ENCODE data around the gene BRIP1. TPM values are rescaled to one million over a fixed set of nuclear protein-coding genes. Genes with fewer than 3 reads are reported as not detected.

The BRIP1 gene
- polyA plus RNA-seq, 1 of the 3 experiments (the other 2 are of a cell fraction), result 2.0 TPM

DNA sequence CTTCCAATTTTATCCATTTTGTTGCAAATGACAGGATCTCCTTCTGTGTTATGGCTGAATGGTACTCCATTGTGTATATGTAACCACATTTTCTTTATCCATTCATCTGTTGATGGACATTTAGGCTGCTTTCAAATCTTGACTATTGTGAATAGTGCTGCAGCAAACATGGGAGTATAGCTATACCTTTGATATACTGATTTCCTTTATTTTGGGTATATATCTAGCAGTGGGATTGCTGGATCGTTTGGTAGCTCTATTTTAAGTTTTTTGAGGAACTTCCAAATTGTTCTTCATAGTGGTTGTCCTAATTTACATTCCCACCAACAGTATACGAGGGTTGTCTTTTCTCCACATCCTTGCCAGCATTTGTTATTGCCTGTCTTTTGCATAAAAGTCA, 67.8 kb downstream of the BRIP1 start:
- H3K9me2 ChIP-seq, result no peaks in the 10 kb centered on the region
- POLR2A ChIA-PET, result no interaction called here
- H2AFZ ChIP-seq (ENCODE audit: low read depth), result no peak overlapping the region
- H3K4me1 ChIP-seq (ENCODE audit: control insufficient read depth in 1 of 2, insufficient read depth in 2 of 2, low read depth in 1 of 2, low read length in 1 of 2), result no peaks in the 10 kb centered on the region
- no peak overlapping the region for H3K27ac ChIP-seq (ENCODE audit: low read depth in 2 of 2, low read length in 1 of 2)
- no peak overlapping the region for H3K4me2 ChIP-seq
- 95% methylated on average over 2 of the region's 2 CpGs for WGBS (ENCODE audit: low lambda C conversion rate)
- H3K9ac ChIP-seq, result no peak overlapping the region
- H3K79me2 ChIP-seq (ENCODE audit: insufficient read depth), result no peaks in the 10 kb centered on the region; the same call in 1 of the 2 replicates
- H3K9me3 ChIP-seq, result no peaks in the 10 kb centered on the region
- TF ChIP-seq, protein P1, sequence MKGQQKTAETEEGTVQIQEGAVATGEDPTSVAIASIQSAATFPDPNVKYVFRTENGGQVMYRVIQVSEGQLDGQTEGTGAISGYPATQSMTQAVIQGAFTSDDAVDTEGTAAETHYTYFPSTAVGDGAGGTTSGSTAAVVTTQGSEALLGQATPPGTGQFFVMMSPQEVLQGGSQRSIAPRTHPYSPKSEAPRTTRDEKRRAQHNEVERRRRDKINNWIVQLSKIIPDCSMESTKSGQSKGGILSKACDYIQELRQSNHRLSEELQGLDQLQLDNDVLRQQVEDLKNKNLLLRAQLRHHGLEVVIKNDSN (IDR thresholded peaks at IDR 0.05; ENCODE audit: borderline replicate concordance, low read depth), result no peak
- TF ChIP-seq CHD2 (IDR thresholded peaks at IDR 0.05; ENCODE audit: low read length, partially characterized antibody) (no peak), RFX5 (IDR thresholded peaks at IDR 0.05; ENCODE audit: low read length) (no peak), GATA2 (CRISPR knock-in tag; IDR thresholded peaks at IDR 0.05) (no peak), POLR2AphosphoS5 (IDR thresholded peaks at IDR 0.05; ENCODE audit: low read depth, low read length) (no peak), FOSL2 (IDR thresholded peaks at IDR 0.05; ENCODE audit: borderline replicate concordance, low read depth) (no peak), SIN3A (IDR thresholded peaks at IDR 0.05; ENCODE audit: borderline replicate concordance, low read depth, low read length) (no peak), EP300 (IDR thresholded peaks at IDR 0.05; ENCODE audit: borderline replicate concordance in 1 of 2, low read depth in 1 of 2, low read length in 1 of 2) (no peak), ELF1 (IDR thresholded peaks at IDR 0.05) (no peak), NRF1 (IDR thresholded peaks at IDR 0.05; ENCODE audit: low read depth, low read length) (no peak), YY1 (IDR thresholded peaks at IDR 0.05; ENCODE audit: low read depth) (no peak)
- TF ChIP-seq, protein P2, sequence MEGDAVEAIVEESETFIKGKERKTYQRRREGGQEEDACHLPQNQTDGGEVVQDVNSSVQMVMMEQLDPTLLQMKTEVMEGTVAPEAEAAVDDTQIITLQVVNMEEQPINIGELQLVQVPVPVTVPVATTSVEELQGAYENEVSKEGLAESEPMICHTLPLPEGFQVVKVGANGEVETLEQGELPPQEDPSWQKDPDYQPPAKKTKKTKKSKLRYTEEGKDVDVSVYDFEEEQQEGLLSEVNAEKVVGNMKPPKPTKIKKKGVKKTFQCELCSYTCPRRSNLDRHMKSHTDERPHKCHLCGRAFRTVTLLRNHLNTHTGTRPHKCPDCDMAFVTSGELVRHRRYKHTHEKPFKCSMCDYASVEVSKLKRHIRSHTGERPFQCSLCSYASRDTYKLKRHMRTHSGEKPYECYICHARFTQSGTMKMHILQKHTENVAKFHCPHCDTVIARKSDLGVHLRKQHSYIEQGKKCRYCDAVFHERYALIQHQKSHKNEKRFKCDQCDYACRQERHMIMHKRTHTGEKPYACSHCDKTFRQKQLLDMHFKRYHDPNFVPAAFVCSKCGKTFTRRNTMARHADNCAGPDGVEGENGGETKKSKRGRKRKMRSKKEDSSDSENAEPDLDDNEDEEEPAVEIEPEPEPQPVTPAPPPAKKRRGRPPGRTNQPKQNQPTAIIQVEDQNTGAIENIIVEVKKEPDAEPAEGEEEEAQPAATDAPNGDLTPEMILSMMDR (IDR thresholded peaks at IDR 0.05), result no peak
- H3K4me3 ChIP-seq (ENCODE audit: low read depth in 2 of 2, low read length in 1 of 2), result no peak overlapping the region
- no peak for DNase-seq
- CTCF ChIA-PET, result interaction anchor here (1.0 to 1.5 kb wide), 2 partner anchors 38 to 41 kb away, joined by 3 read pairs; no protein-coding TSS in a partner anchor
- no peaks in the 10 kb centered on the region for H4K20me1 ChIP-seq (ENCODE audit: insufficient read depth)
- H3F3A ChIP-seq (replicated peaks; ENCODE audit: insufficient read depth), result peaks cover 4% of the 10 kb centered on the region
- H3K36me3 ChIP-seq (replicated peaks in 1 of 2; ENCODE audit: control insufficient read depth in 1 of 2, insufficient read depth in 2 of 2, low read length in 1 of 2), result peaks cover 44 to 69% of the 10 kb centered on the region in 2 experiments
- no peaks in the 10 kb centered on the region for H3K27me3 ChIP-seq (ENCODE audit: insufficient read depth)

DNA sequence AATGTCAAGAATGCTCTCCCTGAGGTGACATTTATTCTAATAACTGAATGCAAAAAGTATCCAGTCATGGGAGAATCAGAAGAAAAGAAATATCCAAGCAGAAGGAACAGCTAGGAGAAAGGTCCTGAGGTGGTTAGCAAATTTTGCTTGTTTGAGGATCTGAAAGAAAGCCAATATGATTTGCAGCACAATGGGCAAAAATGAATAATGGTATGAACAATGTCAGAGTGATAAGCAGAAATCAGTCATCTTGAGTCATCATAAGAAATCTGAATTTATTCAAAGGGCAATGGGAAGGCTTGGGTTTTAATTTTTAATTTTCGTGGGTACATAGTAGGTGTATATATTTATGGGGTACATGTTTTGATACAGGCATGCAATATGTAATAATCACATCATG, 68.5 kb downstream of the BRIP1 start:
- Histone ChIP-seq H3K27me3 (ENCODE audit: insufficient read depth) (no peaks in the 10 kb centered on the region), H3K4me2 (no peak overlapping the region), H3K27ac (ENCODE audit: low read depth in 2 of 2, low read length in 1 of 2) (no peak overlapping the region), H3K36me3 (replicated peaks in 1 of 2; ENCODE audit: control insufficient read depth in 1 of 2, insufficient read depth in 2 of 2, low read length in 1 of 2) (peaks cover 39 to 67% of the 10 kb centered on the region in 2 experiments), H2AFZ (ENCODE audit: low read depth) (no peak overlapping the region), H3K9me3 (no peaks in the 10 kb centered on the region), H3K79me2 (ENCODE audit: insufficient read depth) (no peaks in the 10 kb centered on the region; the same call in 1 of the 2 replicates), H3F3A (replicated peaks; ENCODE audit: insufficient read depth) (peaks cover 4% of the 10 kb centered on the region), H3K4me3 (ENCODE audit: low read depth in 2 of 2, low read length in 1 of 2) (no peak overlapping the region), H3K9me2 (no peaks in the 10 kb centered on the region), H3K9ac (no peak overlapping the region), H3K4me1 (ENCODE audit: control insufficient read depth in 1 of 2, insufficient read depth in 2 of 2, low read depth in 1 of 2, low read length in 1 of 2) (no peaks in the 10 kb centered on the region), H4K20me1 (ENCODE audit: insufficient read depth) (no peaks in the 10 kb centered on the region)
- TF ChIP-seq, protein P3, sequence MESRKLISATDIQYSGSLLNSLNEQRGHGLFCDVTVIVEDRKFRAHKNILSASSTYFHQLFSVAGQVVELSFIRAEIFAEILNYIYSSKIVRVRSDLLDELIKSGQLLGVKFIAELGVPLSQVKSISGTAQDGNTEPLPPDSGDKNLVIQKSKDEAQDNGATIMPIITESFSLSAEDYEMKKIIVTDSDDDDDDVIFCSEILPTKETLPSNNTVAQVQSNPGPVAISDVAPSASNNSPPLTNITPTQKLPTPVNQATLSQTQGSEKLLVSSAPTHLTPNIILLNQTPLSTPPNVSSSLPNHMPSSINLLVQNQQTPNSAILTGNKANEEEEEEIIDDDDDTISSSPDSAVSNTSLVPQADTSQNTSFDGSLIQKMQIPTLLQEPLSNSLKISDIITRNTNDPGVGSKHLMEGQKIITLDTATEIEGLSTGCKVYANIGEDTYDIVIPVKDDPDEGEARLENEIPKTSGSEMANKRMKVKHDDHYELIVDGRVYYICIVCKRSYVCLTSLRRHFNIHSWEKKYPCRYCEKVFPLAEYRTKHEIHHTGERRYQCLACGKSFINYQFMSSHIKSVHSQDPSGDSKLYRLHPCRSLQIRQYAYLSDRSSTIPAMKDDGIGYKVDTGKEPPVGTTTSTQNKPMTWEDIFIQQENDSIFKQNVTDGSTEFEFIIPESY (IDR thresholded peaks at IDR 0.05; ENCODE audit: borderline replicate concordance, low read depth), result no peak
- no peak for TF ChIP-seq RFX5 (IDR thresholded peaks at IDR 0.05; ENCODE audit: low read length)
- TF ChIP-seq TCF12 (IDR thresholded peaks at IDR 0.05), result no peak
- TF ChIP-seq TEAD4 (IDR thresholded peaks at IDR 0.05; ENCODE audit: borderline replicate concordance, insufficient read depth), result no peak
- TF ChIP-seq, protein P2 (IDR thresholded peaks at IDR 0.05), result no peak
- TF ChIP-seq, protein P1 (IDR thresholded peaks at IDR 0.05; ENCODE audit: borderline replicate concordance, low read depth), result no peak
- TF ChIP-seq EP300 (IDR thresholded peaks at IDR 0.05; ENCODE audit: borderline replicate concordance in 1 of 2, low read depth in 1 of 2, low read length in 1 of 2), result no peak
- TF ChIP-seq GABPA (IDR thresholded peaks at IDR 0.05; ENCODE audit: low read depth), result no peak
- no peak for TF ChIP-seq EZH2phosphoT487 (IDR thresholded peaks at IDR 0.05; ENCODE audit: borderline replicate concordance, low read depth)
- no peak for TF ChIP-seq JUND (IDR thresholded peaks at IDR 0.05)
- TF ChIP-seq, protein P4, sequence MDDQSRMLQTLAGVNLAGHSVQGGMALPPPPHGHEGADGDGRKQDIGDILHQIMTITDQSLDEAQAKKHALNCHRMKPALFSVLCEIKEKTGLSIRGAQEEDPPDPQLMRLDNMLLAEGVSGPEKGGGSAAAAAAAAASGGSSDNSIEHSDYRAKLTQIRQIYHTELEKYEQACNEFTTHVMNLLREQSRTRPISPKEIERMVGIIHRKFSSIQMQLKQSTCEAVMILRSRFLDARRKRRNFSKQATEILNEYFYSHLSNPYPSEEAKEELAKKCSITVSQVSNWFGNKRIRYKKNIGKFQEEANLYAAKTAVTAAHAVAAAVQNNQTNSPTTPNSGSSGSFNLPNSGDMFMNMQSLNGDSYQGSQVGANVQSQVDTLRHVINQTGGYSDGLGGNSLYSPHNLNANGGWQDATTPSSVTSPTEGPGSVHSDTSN (IDR thresholded peaks at IDR 0.05), result no peak
- WGBS (ENCODE audit: low lambda C conversion rate), result 93% methylated on average over 1 of the region's 1 CpG
- CTCF ChIA-PET, result no interaction called here
- DNase-seq, result no peak
- POLR2A ChIA-PET, result no interaction called here

Data from SK-N-SH (cell line).